IMR-90 (cell line): ENCODE measurements around the gene PGBD1. TPM values are rescaled to one million over a fixed set of nuclear protein-coding genes. Genes with fewer than 3 reads are reported as not detected.

Source experiments
- ATAC-seq: fragments of 200-7000 bp; cut with Tn5 transposase; 2 replicates; pipeline ENCODE4 v1.9.1; 2020; ENCODE audit warnings: low read depth, mild to moderate bottlenecking, moderate library complexity
- BruUV-seq: library from RNA; stranded (reverse); fragments of 400-500 nt; replicated peaks from 2 replicates; lab custom pipeline; 2021; lab: Mats Ljungman, UMichigan
- CTCF ChIA-PET: fragments of 300-600 bp; formaldehyde crosslinking; extraction: SDS; loops from one replicate; lab custom pipeline; 2021; ENCODE audit warnings: antibody characterized with exemption; lab: Yijun Ruan, JAX
- POLR2A ChIA-PET: fragments of 300-600 bp; sonication (Branson Sonifier 250); formaldehyde crosslinking; loops from one replicate; lab custom pipeline; 2022; ENCODE audit warnings: antibody characterized with exemption; ENCODE audit not compliant: unreplicated experiment; lab: Charles Lee
- DNase-seq: peaks from one replicate; pipeline ENCODE4 v3.0.0; 2013
- H2AFZ ChIP-seq: replicated peaks from 2 replicates; pipeline ENCODE3; 2013; ENCODE audit warnings: low read length, mild to moderate bottlenecking; ENCODE audit not compliant: poor library complexity
- H2AK5ac ChIP-seq: 2 replicates; pipeline ENCODE4 v1.6.1; 2013; ENCODE audit warnings: low read depth, low read length, inconsistent platforms
- H2AK9ac ChIP-seq: replicated peaks from 2 replicates; pipeline ENCODE3; 2013; ENCODE audit warnings: mild to moderate bottlenecking, low read depth, low read length, moderate library complexity; ENCODE audit not compliant: poor library complexity
- H2BK120ac ChIP-seq: 2 replicates; pipeline ENCODE4 v1.6.1; 2013; ENCODE audit warnings: low read depth, low read length, inconsistent platforms
- H2BK15ac ChIP-seq: 3 replicates; pipeline ENCODE4 v1.6.1; 2013; ENCODE audit warnings: low read depth, low read length, inconsistent platforms
- H2BK20ac ChIP-seq: 2 replicates; pipeline ENCODE4 v1.6.1; 2013; ENCODE audit warnings: low read depth, mild to moderate bottlenecking, inconsistent platforms, low read length, moderate library complexity
- H2BK5ac ChIP-seq: 2 replicates; pipeline ENCODE4 v1.6.1; 2013; ENCODE audit warnings: mild to moderate bottlenecking, low read depth, low read length, inconsistent platforms; ENCODE audit not compliant: poor library complexity, severe bottlenecking
- H3K14ac ChIP-seq: replicated peaks from 2 replicates; pipeline ENCODE4 v1.6.1; 2013; ENCODE audit warnings: low read depth, low read length, inconsistent platforms
- H3K18ac ChIP-seq: 2 replicates; pipeline ENCODE4 v1.6.1; 2013; ENCODE audit warnings: low read depth, low read length, control low read depth
- H3K23ac ChIP-seq: 2 replicates; pipeline ENCODE4 v1.6.1; 2013; ENCODE audit warnings: low read depth, low read length, inconsistent platforms
- H3K27ac ChIP-seq: 2 replicates; pipeline ENCODE4 v1.5.1; 2013; ENCODE audit warnings: mild to moderate bottlenecking, control low read depth, low read length; ENCODE audit not compliant: insufficient read depth
- H3K27me3 ChIP-seq: 2 replicates; pipeline ENCODE4 v1.6.1; 2013; ENCODE audit warnings: low read length; ENCODE audit not compliant: control insufficient read depth, insufficient read depth
- H3K36me3 ChIP-seq: 2 replicates; pipeline ENCODE4 v1.6.1; 2013; ENCODE audit warnings: low read length, mixed read lengths; ENCODE audit not compliant: control insufficient read depth, insufficient read depth
- H3K4ac ChIP-seq: 2 replicates; pipeline ENCODE4 v1.6.1; 2013; ENCODE audit warnings: low read depth, low read length, inconsistent platforms
- H3K4me1 ChIP-seq: 2 replicates; pipeline ENCODE4 v1.6.1; 2013; ENCODE audit warnings: low read length, mixed read lengths; ENCODE audit not compliant: control insufficient read depth, insufficient read depth
- H3K4me2 ChIP-seq: 2 replicates; pipeline ENCODE4 v1.6.1; 2013; ENCODE audit warnings: low read depth, mild to moderate bottlenecking, control low read depth, low read length, moderate library complexity
- H3K4me3 ChIP-seq: 2 replicates; pipeline ENCODE4 v1.5.1; 2013; ENCODE audit warnings: low read depth, mild to moderate bottlenecking, control low read depth, low read length, moderate library complexity; ENCODE audit not compliant: insufficient read depth
- H3K56ac ChIP-seq: 2 replicates; pipeline ENCODE4 v1.6.1; 2013; ENCODE audit warnings: low read length, inconsistent platforms; ENCODE audit not compliant: insufficient read depth; ENCODE audit errors: extremely low read depth
- H3K79me1 ChIP-seq, 2 experiments: 2 replicates each; pipeline ENCODE4 v1.6.1; 2013; ENCODE audit warnings: low read length in 2 of 2, inconsistent platforms in 1 of 2, low read depth in 1 of 2
- H3K9ac ChIP-seq: 2 replicates; pipeline ENCODE4 v1.6.1; 2013; ENCODE audit warnings: low read depth, low read length, control low read depth
- H3K9me1 ChIP-seq: 2 replicates; pipeline ENCODE4 v1.6.1; 2013; ENCODE audit warnings: low read length, inconsistent platforms; ENCODE audit not compliant: insufficient read depth
- H3K9me3 ChIP-seq: 2 replicates; pipeline ENCODE4 v1.6.1; 2013; ENCODE audit warnings: low read length; ENCODE audit not compliant: control insufficient read depth, insufficient read depth
- H4K20me1 ChIP-seq: 2 replicates; pipeline ENCODE4 v1.6.1; 2013; ENCODE audit warnings: low read length, inconsistent platforms; ENCODE audit not compliant: insufficient read depth
- H4K5ac ChIP-seq: 2 replicates; pipeline ENCODE4 v1.6.1; 2013; ENCODE audit warnings: mild to moderate bottlenecking, low read depth, low read length, control low read depth
- H4K8ac ChIP-seq, 2 experiments: 2 replicates each; pipeline ENCODE4 v1.6.1; 2013; ENCODE audit warnings: low read depth in 2 of 2, low read length in 2 of 2, control low read depth in 1 of 2, inconsistent platforms in 1 of 2
- H4K91ac ChIP-seq: 2 replicates; pipeline ENCODE4 v1.6.1; 2013; ENCODE audit warnings: low read depth, low read length, inconsistent platforms; ENCODE audit not compliant: insufficient read depth
- BHLHE40 ChIP-seq: fragments of 150-350 bp; IDR thresholded peaks from 2 replicates; pipeline ENCODE4 v1.6.1; 2016; ENCODE audit warnings: mild to moderate bottlenecking, low read depth, low read length
- CEBPB ChIP-seq: IDR thresholded peaks from 2 replicates; pipeline ENCODE4 v1.6.1; 2012; ENCODE audit warnings: low read depth, low read length, improper control_type of control experiment
- CHD1 ChIP-seq: IDR thresholded peaks from 2 replicates; pipeline ENCODE4 v1.6.1; 2012; ENCODE audit warnings: low read depth, low read length, improper control_type of control experiment
- ELK1 ChIP-seq: fragments of 150-350 bp; IDR thresholded peaks from 2 replicates; pipeline ENCODE4 v1.6.1; 2016; ENCODE audit warnings: low read depth, mild to moderate bottlenecking, low read length, moderate library complexity, borderline replicate concordance
- MXI1 ChIP-seq: IDR thresholded peaks from 2 replicates; pipeline ENCODE4 v1.6.1; 2012; ENCODE audit warnings: low read depth, mild to moderate bottlenecking, low read length, moderate library complexity, borderline replicate concordance
- NFE2L2 ChIP-seq: fragments of 150-350 bp; IDR thresholded peaks from 2 replicates; pipeline ENCODE4 v1.6.1; 2016; ENCODE audit warnings: low read depth, mild to moderate bottlenecking, low read length
- RAD21 ChIP-seq: IDR thresholded peaks from 2 replicates; pipeline ENCODE4 v1.6.1; 2012; ENCODE audit warnings: low read length, improper control_type of control experiment
- RCOR1 ChIP-seq: IDR thresholded peaks from 2 replicates; pipeline ENCODE4 v1.6.1; 2012; ENCODE audit warnings: mild to moderate bottlenecking, low read length, improper control_type of control experiment; ENCODE audit not compliant: insufficient replicate concordance
- RFX5 ChIP-seq: IDR thresholded peaks from 2 replicates; pipeline ENCODE4 v1.8.0; 2012; ENCODE audit warnings: low read depth, mild to moderate bottlenecking, low read length, moderate library complexity
- SMC3 ChIP-seq: fragments of 150-350 bp; IDR thresholded peaks from 2 replicates; pipeline ENCODE4 v1.6.1; 2016; ENCODE audit warnings: low read depth, mild to moderate bottlenecking, antibody characterized with exemption, low read length, moderate library complexity
- WGBS, 2 experiments: methylation state at CpG; one replicate each; pipeline versions ENCODE4 v1.1.5 to v1.1.7; 2013; ENCODE audit warnings: missing lambda C conversion rate in 2 of 2; ENCODE audit not compliant: insufficient read length in 1 of 2; ENCODE audit errors: extremely low coverage in 2 of 2; 5-methylcytosine and 5-hydroxymethylcytosine counted together
- dilution Hi-C: fragments of 300-500 bp; cut with HindIII; formaldehyde crosslinking; loops from one replicate; pipeline ENCODE4 v1.14.3; 2018; ENCODE audit warnings: low sequenced_read_pairs; ENCODE audit not compliant: unreplicated experiment
- in situ Hi-C: fragments of 300-500 bp; cut with MboI; formaldehyde crosslinking; loops from 3 replicates; pipeline ENCODE4 v1.14.3; 2019; ENCODE audit warnings: low sequenced_read_pairs, inconsistent platforms, mixed read lengths
- intact Hi-C: fragments of 100-400 bp; cut with micrococcal nuclease; formaldehyde crosslinking; loops from 2 replicates; pipeline ENCODE4 v1.10.0; 2022
- polyA plus RNA-seq, 3 experiments: library from polyadenylated mRNA; depleted of rRNA; stranded (reverse); fragments of >200 nt; gene quantifications; 2 replicates each; pipeline ENCODE4 v1.2.3, GENCODE V29; 2012; ENCODE audit warnings: low replicate concordance in 1 of 3
- total RNA-seq: library from RNA; depleted of rRNA; stranded (reverse); fragments of >200 nt; gene quantifications from 2 replicates; pipeline ENCODE4 v1.2.3, GENCODE V29; 2012
- TF ChIP-seq, protein P1 (sequence below): conservative IDR thresholded peaks from 2 replicates; pipeline ENCODE4 v1.5.1; 2012; ENCODE audit warnings: mild to moderate bottlenecking, low read depth, low read length, improper control_type of control experiment

The PGBD1 gene
- total and polyA plus RNA-seq, 2 of the 4 experiments (the other 2 are of a cell fraction): 3.9 to 6.3 TPM

GRCh38 chr6:28282926-28283325, 1.6 kb downstream of the PGBD1 start:
- WGBS, 2 experiments: no CpG with 5 or more reads among the region's 2 CpGs
- H2BK20ac ChIP-seq: no peak overlapping the region
- peak overlapping the region; percentile 33 for H2AK9ac ChIP-seq
- CTCF ChIA-PET: interaction anchor here (0.9 kb wide), 1 partner anchor 73 kb away, joined by 4 read pairs; no protein-coding TSS in a partner anchor
- no TSS peak for BruUV-seq
- H2BK120ac ChIP-seq: no peak overlapping the region
- no peak overlapping the region for H4K91ac ChIP-seq
- no peak overlapping the region for H3K14ac ChIP-seq
- ATAC-seq (no peak), DNase-seq (no peak)
- H2AFZ ChIP-seq: no peak overlapping the region
- peaks cover 3% of the 10 kb centered on the region; the same call in 1 of the 2 replicates for H3K4me1 ChIP-seq
- no peak overlapping the region for H2BK15ac ChIP-seq
- peaks cover 15% of the 10 kb centered on the region for H3K36me3 ChIP-seq
- in situ Hi-C loops: no loop called here
- TF ChIP-seq CHD1 (no peak), BHLHE40 (no peak), MXI1 (no peak), NFE2L2 (no peak), RFX5 (no peak), ELK1 (no peak), RCOR1 (no peak), CEBPB (no peak), SMC3 (no peak), RAD21 (no peak)
- TF ChIP-seq, protein P1, sequence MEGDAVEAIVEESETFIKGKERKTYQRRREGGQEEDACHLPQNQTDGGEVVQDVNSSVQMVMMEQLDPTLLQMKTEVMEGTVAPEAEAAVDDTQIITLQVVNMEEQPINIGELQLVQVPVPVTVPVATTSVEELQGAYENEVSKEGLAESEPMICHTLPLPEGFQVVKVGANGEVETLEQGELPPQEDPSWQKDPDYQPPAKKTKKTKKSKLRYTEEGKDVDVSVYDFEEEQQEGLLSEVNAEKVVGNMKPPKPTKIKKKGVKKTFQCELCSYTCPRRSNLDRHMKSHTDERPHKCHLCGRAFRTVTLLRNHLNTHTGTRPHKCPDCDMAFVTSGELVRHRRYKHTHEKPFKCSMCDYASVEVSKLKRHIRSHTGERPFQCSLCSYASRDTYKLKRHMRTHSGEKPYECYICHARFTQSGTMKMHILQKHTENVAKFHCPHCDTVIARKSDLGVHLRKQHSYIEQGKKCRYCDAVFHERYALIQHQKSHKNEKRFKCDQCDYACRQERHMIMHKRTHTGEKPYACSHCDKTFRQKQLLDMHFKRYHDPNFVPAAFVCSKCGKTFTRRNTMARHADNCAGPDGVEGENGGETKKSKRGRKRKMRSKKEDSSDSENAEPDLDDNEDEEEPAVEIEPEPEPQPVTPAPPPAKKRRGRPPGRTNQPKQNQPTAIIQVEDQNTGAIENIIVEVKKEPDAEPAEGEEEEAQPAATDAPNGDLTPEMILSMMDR: no peak
- H3K4me3 ChIP-seq: no peak overlapping the region
- H4K5ac ChIP-seq: no peak overlapping the region
- no peaks in the 10 kb centered on the region for H4K20me1 ChIP-seq
- H4K8ac ChIP-seq: no peak overlapping the region
- dilution Hi-C loops: no loop called here
- H2BK5ac ChIP-seq: no peak overlapping the region
- H3K27me3 ChIP-seq: no peaks in the 10 kb centered on the region
- no peak overlapping the region for H3K18ac ChIP-seq
- no peak overlapping the region for H3K27ac ChIP-seq
- no peaks in the 10 kb centered on the region; the same call in 1 of the 2 replicates for H3K9me1 ChIP-seq
- 0 out of 2 replicates have a peak overlapping the region, but pooled peaks have one; percentile 3 for H3K23ac ChIP-seq
- POLR2A ChIA-PET: no interaction called here
- H3K56ac ChIP-seq: no peak overlapping the region
- H3K4me2 ChIP-seq: no peak overlapping the region; the same call in 1 of the 2 replicates
- intact Hi-C loops: no loop called here
- no peak overlapping the region for H2AK5ac ChIP-seq
- H3K4ac ChIP-seq: no peak overlapping the region
- H3K79me1 ChIP-seq: peaks cover 15 to 25% of the 10 kb centered on the region in 2 experiments
- H3K9ac ChIP-seq: no peak overlapping the region
- peaks cover 3% of the 10 kb centered on the region for H3K9me3 ChIP-seq
